Adipose tissue (tissue), 3 donors: ENCODE measurements around the gene EFCAB5. TPM values are rescaled to one million over a fixed set of nuclear protein-coding genes. Genes with fewer than 3 reads are reported as not detected.
"Not testable (repeated sequence)": the region's sequence is repeated elsewhere in the genome, so short reads cannot be mapped to it uniquely, and the experiment has no call there.

Experiments used
- H3K27ac ChIP-seq: one replicate; pipeline ENCODE4 v1.5.1; 2013; ENCODE audit warnings: low read depth, low read length
- WGBS, 3 donors: extraction: QIAGEN DNeasy Blood & Tissue Kit; methylation state at CpG; one replicate each; pipeline ENCODE4 v1.1.7; 2013; 5-methylcytosine and 5-hydroxymethylcytosine counted together
- polyA plus RNA-seq, 3 donors: library from polyadenylated mRNA; stranded (reverse); fragments of 200-250 nt; gene quantifications; one replicate each; pipeline ENCODE4 v1.2.3, GENCODE V29; 2013
- donor health status: healthy with polysubstance abuse.
- donor health status: Bipolar disorder and iron deficiency.
- donor health status: healthy.

EFCAB5 gene
- polyA plus RNA-seq, 3 donors = 0.01 to 0.07 TPM; not detected in 1

DNA sequence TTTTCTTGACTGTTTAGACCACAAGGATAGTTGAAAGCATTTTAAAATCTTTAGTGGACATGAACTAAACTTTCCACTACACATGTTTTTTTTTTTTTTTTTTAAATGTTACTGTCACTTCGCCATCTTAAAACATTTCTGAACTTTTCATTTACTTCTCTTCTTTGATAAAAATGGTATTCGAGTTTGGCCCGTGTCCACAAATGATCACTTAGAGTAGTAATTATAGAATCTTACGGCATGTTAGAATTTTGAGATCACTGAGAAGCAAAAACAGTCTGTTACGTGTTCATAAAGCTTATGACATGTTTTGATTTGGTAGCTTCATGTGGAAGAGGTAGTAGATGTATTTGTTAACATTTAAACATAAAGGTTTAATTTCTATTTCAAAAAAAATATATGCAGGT lies 176.2 kb downstream of the EFCAB5 start:
- no peak overlapping the region for H3K27ac ChIP-seq
- WGBS, 3 donors = 31 to 39% (median 37%) methylated on average over 5 of the region's 5 CpGs

DNA sequence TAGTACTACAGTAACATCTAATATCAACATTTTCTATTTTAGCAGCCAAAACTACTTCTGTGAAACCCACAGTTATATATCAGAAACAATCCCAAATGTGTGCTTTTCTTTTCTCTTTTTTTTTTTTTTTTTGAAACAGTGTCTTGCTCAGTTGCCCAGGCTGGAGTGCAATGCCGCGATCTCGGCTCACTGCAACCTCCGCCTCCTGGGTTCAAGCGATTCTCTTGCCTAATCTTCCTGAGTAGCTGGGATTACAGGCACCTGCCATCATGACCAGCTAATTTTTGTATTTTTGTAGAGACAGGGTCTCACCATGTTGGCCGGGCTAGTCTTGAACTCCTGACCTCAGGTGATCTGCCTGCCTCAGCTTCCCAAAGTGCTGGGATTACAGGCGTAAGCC lies 177.2 kb downstream of the EFCAB5 start:
- 85 to 98% (median 88%) methylated on average over 7 of the region's 7 CpGs for WGBS, 3 donors
- H3K27ac ChIP-seq = not testable (repeated sequence)

DNA sequence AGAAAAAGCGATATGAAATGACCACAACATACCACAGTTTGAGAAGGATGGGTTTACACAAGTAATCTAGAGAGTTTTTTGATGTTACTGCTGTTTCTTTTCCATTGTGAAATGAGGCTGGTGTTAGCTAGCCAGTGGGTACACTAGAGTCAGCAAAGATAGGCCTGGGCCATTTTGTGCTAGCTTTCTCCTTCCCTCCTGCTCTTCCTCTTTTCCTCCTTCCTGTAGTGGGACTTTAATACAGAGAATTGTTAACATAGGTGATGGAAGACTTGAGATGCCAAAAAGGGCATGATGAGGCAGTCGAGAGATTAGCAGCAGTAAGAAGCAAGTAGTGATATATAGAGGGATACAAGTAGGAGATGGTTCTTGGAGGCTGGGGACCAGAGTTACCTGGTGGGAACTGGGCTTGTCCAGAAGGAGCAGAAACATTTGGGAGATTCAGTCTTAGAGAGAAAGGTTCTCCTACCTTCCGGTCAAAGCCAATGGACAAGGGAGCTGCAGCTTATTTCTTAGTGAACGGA lies 182.9 kb downstream of the EFCAB5 start:
- 94 to 98% (median 97%) methylated on average over 4 of the region's 4 CpGs for WGBS, 3 donors
- H3K27ac ChIP-seq = no peak overlapping the region

DNA sequence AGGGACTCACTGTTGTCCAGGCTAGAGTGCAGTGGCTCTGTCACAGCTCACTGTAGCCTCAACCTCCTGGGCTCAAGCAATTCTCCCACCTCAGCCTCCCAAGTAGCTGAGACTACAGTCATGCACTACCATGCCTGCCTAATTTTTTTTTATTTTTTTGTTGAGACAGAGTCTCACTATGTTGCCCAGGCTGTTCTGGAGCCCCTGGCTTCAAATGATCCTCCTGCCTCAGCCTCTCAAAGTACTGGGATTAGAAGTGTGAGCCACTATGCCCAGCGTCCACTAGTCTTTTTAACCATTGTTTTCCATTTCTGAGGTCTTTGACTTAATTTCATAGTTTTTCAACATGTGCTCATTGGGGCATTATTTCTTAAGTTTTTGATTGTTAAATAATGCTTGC lies 188.7 kb downstream of the EFCAB5 start:
- H3K27ac ChIP-seq = no peak overlapping the region
- 96 to 98% (median 96%) methylated on average over 1 of the region's 1 CpG for WGBS, 3 donors

DNA sequence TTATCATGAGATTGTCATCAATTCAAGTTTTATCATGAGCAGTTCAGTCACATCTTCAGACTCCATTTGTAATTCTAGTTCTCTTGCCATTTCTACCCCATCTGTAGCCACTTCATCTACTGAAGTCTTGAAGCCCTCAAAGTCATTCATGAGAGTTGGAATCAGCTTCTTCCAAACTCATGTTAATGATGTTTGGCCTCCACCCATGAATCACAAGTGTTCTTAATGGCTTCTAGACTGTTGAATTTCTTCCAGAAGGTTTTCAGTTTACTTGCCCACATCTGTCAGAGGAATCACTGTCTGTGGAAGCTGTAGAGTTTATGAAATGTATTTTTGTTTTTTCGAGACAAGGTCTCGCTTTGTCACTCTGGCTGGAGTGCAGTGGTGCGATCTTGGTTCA lies 191.2 kb downstream of the EFCAB5 start:
- no peak overlapping the region for H3K27ac ChIP-seq
- 97 to 100% (median 100%) methylated on average over 3 of the region's 3 CpGs for WGBS, 3 donors

DNA sequence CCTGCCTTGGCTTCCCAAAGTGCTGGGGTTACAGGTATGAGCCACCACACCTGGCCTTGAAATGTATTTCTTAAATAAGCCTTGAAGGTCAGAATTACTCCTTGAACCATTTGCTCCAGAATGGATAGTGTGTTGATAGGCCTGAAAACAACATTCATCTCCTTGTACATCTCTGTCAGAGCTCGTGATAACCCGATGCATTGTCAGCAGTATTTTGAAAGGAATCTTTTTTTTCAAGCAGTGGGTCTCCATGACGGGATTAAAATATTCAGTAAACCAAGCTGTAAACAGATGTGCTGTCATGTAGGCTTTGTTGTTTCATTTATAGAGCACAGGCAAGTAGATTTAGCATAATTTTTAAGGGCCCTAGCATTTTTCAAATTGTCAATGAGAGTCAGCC lies 191.8 kb downstream of the EFCAB5 start:
- no peak overlapping the region for H3K27ac ChIP-seq
- 95 to 100% (median 96%) methylated on average over 3 of the region's 3 CpGs for WGBS, 3 donors

DNA sequence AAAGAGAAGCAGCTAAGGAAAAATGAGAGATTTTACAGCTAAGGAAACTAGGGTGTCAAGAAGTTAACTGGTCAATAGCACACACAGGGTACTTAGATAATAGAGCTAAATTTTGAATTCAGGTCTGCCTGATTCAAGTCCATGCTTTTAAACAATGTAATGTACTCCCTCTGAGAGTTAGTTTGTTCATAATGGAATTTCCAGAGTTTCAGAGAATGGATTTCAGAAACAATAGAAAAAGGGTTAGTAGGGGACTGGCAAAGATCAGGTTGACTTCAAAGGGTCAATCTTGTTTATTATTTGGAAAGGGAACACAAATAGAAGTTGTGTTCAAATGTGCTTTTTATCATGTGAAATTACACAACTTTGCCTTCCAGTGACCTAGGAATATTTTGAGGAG lies 193.1 kb downstream of the EFCAB5 start:
- H3K27ac ChIP-seq = no peak overlapping the region

DNA sequence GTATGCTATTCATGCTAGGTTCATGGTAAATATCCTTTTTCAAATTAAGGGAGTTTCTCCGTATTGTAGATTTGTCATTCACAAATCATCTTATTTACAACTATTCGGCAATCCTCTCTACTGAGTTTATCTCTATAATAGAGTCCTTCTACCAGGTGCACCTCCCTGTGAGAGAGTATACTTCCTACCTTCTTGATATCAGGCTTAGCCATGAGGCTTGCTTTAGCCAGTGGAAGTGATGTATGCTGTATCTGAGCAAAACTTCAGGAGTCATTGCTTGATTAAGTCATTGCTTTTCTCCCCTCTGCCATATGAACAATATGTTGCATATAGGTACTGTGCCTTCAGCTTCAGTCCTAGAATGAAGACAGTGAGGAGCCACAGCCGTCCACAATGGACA lies 195.7 kb downstream of the EFCAB5 start:
- 85 to 95% (median 93%) methylated on average over 3 of the region's 3 CpGs for WGBS, 3 donors
- no peak overlapping the region for H3K27ac ChIP-seq

DNA sequence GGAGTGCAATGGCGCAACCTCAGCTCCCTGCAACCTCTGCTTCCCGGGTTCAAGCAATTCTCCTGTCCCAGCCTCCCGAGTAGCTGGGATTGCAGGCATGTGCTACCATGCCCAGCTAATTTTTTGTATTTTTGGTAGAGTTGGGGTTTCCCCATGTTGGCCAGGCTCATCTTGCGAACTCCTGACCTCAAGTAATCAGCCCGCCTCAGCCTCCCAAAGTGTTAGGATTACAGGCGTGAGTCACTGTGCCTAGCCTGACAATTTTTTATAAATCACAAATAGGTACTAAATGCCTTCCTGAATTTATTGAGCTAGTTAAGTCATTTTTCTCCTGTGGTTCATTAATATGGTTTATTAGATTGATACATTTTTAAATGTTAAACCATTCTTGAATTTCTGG lies 206.4 kb downstream of the EFCAB5 start:
- WGBS, 3 donors = 94 to 96% (median 95%) methylated on average over 6 of the region's 6 CpGs
- H3K27ac ChIP-seq = not testable (repeated sequence)

DNA sequence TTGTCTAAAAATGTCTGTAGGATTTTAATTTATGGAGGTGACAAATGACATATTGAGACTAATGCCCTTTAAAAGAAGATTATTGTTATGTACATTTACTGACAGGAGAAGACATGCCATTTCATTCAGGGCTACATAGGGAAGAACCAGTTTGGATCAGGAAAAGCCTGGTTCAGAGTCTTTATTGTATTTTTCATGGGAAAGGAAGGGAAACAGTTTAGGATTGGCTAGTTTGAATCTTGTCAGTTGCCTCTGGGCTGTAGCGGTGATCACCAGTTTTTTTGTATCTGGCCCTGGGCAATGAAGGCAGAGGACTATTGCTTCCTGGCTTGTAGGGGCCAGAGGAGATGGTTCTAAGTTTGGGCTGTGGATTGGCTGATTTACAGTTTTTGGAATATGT lies 206.9 kb downstream of the EFCAB5 start:
- H3K27ac ChIP-seq = no peak overlapping the region
- 91 to 95% (median 93%) methylated on average over 1 of the region's 1 CpG for WGBS, 3 donors

DNA sequence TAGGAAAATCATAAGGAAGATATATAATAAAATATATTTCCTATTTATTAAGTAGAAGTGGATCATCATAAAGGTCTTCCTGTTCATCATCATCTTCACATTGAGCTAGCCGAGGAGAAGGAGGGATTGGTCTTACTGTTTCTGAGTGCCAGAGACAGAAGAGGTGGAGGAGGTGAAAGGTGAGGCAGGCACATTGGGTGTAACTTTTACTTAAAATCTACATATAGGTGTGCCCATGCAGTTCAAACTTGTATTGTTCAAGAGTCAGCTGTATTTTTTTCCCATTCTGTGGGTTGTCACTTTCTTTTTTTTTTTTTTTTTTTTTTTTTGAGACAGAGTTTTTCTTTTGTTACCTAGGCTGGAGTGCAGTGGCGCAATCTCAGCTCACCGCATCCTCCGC lies 210.0 kb downstream of the EFCAB5 start:
- no peak overlapping the region for H3K27ac ChIP-seq
- 95 to 97% (median 96%) methylated on average over 4 of the region's 4 CpGs for WGBS, 3 donors

DNA sequence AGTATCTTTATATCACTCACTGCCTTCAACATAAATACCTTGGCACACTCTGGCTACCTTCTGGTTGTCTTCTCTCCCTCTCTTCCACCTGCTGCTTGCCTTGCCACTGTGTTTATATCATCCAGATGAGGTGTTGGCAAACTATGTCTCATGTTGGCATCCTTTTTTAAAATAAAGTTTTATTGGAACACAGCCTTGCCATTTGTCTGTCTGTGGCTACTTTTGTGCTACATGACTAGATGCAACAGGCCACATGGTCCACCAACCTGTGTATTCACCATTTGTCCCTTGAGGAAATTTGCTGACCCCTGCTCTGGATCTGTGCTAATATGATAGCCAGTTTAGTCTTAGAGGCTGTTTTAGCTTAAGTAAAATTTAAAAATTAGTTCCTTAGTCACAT lies 212.0 kb downstream of the EFCAB5 start:
- no peak overlapping the region for H3K27ac ChIP-seq

DNA sequence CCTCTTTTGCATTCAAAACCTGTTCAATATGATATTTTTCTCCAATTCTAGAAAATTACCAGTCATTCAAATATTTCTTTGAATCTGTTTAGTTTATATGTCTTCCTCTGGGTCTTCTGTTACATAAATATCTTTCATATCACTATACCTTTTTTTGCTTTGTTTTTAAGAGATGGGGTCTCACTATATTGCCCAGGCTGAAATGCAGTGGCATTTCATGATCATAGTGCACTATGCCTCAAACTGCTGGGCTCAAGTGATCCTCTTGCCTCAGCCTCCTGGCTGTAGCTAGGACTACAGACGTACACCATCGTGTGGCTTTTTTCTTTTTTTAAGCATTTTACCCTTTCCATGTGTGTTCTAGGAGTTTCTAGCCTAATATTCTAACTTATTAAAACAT lies 214.0 kb downstream of the EFCAB5 start:
- WGBS, 3 donors = 98 to 100% (median 98%) methylated on average over 2 of the region's 2 CpGs
- no peak overlapping the region for H3K27ac ChIP-seq

Other genes with a start within 250 kb of the EFCAB5 start
- 10 to 100 TPM in 2 of 3 donors, 1 to 10 TPM in 1; 7.8 to 16.1 (median 15.1) TPM for gene SSH2, start 11.4 kb upstream of the EFCAB5 start, polyA plus RNA-seq
- 10 to 100 TPM; 14.9 to 46.7 (median 21.8) TPM for gene NSRP1, start 175.2 kb downstream of the EFCAB5 start, polyA plus RNA-seq